NCI-H2196 (cell line): ENCODE data around the gene DUSP3.
"Not testable (repeated sequence)": the region's sequence is repeated elsewhere in the genome, so short reads cannot be mapped to it uniquely, and the experiment has no call there.

Experiments
- DNase-seq: peaks from one replicate; lab custom pipeline; 2025; ENCODE audit not compliant: unreplicated experiment; lab: John Stamatoyannopoulos, UW

DUSP3 gene

GRCh38 chr17:43801844-43802243 lies 23.1 kb upstream of the DUSP3 start:
- no peak for DNase-seq

- DNase-seq, result no peak
These were observed 22.0 kb upstream of the DUSP3 start for GRCh38 chr17:43800736-43801135.

DNA sequence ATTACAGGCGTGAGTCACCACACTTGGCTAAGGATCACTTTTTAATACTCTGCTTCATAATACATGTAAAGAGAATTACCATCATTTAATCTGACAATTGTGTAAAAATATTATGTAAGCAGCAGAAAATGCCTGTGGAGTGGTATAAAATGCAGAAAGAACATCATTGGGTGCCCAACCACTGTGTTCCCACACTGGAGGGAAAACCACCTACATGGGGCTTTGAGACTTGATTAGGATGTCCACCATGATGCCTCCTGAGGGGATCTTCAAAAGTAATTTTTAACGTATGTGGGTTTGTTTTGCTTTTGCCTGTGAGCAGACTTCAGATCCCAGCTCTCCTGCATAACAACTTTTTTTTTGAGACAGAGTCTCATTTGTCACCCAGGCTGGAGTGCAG lies 20.3 kb upstream of the DUSP3 start:
- DNase-seq, result no peak

GRCh38 chr17:43798024-43798423 lies 19.2 kb upstream of the DUSP3 start:
- DNase-seq, result not testable (repeated sequence)

DNA sequence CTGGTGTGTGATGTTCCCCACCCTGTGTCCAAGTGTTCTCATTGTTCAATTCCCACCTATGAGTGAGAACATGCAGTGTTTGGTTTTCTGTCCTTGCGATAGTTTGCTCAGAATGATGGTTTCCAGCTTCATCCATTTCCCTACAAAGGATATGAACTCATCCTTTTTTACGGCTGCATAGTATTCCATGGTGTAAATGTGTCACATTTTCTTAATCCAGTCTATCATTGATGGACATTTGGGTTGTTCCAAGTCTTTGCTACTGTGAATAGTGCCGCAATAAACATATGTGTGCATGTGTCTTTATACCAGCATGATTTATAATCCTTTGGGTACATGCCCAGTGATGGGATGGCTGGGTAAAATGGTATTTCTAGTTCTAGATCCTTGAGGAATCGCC lies 13.9 kb upstream of the DUSP3 start:
- not testable (repeated sequence) for DNase-seq

- peak; percentile 60 for DNase-seq
These were observed 12.8 kb upstream of the DUSP3 start for GRCh38 chr17:43791589-43791988.

DNA sequence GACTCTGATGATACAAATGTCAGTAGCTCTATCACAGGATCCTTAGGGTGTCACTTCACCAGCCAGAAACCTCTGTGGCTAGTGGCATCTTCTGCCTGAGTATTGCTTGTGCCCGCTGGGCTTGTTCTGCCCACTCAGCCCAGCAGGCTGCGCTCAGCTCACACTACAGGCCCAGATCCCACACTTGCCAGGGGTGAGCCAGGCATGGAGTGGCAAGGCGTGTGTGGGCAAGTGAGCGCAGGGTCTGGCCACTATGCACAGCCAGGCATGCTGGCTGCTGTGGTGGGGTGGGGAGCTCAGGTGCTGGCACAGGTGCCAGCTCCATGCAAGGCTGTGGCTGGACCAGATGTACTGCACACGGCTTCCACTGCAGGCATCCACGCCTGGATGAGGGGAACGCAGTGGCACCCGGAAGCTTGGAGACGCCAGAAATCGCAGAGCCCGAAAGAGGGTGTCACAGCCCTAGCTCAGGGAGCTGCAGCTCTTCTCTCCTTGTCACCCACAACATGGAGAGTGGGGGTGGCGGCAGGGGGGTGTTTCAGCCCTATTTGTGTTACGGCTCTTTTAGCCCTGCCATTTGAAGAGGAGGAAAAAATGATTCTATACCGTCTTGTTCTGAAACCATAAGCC lies 11.6 kb upstream of the DUSP3 start:
- no peak for DNase-seq

- DNase-seq, result no peak
These were observed 10.7 kb upstream of the DUSP3 start for GRCh38 chr17:43789482-43789881.

DNA sequence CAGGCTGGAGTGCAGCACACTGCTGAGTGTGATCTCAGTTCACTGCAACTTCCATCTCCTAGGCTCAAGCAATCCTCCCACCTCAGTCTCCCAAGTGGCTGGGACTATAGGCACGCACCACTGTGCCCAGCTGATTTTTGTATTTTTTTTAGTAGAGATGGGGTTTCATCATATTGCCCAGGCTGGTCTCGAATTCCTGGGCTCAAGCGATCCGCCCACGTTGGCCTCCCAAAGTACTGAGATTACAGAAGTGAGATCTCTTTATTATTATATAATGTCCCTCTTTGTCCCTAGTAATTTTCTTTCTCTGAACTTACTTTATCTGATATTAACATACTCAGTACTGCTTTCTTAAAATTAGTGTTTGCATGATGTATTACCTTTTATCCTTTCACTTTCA lies 9.8 kb upstream of the DUSP3 start:
- DNase-seq, result no peak

DNA sequence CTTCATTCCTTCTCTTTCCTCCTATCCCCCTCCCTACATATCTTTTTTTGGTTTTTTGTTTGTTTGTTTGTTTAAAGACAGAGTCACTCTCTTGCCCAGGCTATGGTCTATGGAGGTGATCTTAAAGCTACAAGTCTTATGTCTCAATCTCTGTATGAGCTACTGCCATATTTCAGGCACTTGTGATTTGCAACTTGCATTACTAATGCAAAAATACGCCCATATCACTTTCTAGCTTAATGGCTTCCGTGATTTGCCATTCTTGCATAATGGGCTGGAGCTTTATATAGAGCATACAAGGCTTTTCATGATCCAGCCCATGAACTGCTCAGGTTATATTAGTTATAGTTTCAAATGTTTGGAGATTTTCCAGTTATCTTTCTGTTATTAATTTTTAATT lies 9.0 kb upstream of the DUSP3 start:
- no peak for DNase-seq

- no peak for DNase-seq
These were observed 5.9 kb upstream of the DUSP3 start for GRCh38 chr17:43784628-43785101.

- DNase-seq, result no peak
These were observed 5.3 kb upstream of the DUSP3 start for GRCh38 chr17:43784068-43784467.

- no peak for DNase-seq
These were observed 4.3 kb upstream of the DUSP3 start for GRCh38 chr17:43782913-43783680.

GRCh38 chr17:43780135-43780534 lies 1.4 kb upstream of the DUSP3 start, which contains the start of gene CFAP97D1:
Gene CFAP97D1, plus strand, starts transcription at chr17:43780435. Its CDS starts 28 bp downstream, at chr17:43780463.
- DNase-seq, result no peak

DNA sequence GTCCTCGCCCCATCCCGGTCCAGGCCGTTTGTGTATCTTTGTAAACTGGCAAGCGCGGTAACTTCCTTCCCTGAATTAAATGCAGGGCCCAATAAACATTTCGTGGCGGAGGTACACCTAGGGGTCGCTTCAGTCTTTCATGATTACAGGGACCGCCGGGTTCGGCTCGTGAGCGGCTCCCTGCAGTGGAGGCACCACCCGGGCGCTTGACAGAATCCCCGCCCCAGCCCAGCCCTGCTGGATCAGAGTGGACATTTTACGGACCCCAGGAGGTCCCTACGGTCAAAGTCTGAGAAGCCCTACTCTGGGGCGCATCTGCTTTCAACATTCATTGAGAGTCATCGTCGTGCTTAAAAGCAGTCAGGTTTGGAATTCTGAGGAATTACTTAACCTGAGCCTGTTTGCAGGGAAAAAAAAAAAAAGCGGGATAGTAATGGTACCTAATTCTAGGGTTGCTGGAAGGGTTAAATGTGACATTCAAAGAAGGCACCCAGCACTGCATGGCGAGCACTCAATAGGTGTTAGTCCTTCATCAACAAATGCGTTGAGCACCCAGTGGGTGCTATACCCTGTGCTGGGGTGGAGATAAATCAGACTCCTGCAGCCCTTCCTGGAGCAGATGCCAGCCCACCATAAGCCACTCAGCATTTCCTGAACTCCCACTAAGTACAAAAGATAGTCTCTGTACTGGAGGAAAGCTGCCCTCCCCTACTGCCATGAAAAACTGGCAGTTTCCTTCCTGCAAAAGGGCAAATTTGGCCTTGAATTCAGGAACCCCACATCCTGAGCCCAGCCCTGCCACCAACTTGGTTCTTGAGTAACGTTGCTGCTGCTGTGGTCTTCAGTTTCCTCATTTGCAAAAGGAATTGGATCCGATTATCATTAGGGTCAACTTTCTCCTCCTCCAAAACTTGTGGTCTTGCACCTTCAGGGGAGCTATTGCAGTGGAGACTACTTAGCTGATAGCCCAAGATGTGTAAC lies 658 bp upstream of the DUSP3 start:
- no peak for DNase-seq

DNA sequence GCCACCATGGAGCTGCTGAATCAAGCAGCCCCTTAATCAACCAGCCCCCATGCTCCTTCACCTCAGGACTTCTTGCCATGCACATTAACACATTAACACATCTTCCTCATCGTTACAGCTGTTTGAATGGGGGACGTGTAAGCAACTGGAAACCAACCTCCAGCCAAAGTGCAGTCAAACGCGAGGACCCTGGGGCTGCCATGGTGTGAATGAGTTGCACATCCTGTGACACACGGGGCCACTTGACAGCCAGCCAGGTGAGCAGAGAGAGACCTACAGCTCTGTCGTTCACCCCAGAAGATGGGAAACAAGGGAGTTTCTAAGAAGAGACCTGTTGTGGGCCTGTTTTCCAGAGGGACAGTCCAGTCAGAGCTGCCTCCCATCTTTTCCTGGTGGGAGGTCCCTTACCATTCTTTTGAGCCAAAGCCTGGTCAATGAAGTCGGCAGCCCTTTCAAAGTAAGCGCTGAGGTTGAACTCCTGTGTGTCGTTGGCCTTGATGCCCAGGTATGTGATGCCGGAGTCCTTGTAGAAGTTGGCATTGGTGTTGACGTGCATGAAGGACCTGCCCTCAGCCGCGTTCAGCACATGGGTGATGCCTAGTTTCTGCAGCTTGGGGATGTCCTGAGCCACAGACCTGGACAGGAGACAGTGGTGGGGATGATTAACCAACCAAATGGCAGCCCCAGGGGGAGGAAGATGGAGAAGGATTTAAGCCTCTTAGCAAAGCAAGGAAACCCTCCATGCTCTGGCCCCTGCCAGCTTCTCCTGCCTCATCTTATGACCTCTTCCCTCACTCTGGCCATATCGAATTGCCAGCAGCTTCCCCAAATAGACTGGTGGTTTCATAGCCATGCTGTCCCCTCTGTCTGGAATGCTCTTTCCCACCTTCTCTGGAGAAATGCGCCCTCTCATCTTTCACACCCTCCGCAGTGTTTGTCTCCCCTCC lies 4.2 kb downstream of the DUSP3 start:
- no peak for DNase-seq

DNA sequence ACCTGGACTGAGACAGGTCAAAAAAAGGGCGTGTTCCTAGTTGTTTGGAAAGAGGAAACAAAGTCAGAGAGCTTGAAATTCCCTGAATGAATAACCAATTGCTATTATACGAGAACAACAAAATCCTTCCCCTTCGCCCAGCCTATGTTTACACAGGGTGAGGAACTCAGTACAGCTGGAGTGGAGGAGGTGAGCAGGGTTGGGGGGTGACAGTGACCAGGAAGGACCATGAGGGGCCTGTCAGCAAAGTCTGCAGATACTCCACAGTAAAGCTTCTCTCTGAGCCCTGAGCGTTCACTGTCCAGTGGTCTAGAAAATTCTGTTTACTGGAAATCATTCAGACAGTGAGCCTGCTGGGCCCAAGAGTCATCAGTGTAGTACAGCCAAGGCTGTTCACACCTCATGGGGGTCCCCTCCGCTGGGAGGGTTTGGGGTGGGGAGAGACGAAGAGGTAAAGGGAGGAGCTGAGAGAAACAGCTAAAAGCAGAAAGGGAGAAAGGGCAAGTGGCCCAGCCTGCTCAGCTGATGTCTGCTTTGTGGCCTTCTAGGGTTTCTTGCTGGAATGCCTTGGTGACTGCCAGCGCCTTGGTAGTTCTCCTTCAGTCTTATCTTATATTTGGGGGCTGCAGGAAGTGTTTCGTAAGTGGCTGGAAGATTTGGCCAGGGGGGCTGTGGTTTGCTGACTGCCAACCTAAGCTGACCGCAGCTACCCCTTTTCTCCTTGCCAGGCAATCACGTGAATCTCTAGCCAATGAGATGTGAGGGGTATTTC lies 5.7 kb downstream of the DUSP3 start:
- no peak for DNase-seq

GRCh38 chr17:43771463-43771862 lies 7.3 kb downstream of the DUSP3 start:
- DNase-seq, result no peak

DNA sequence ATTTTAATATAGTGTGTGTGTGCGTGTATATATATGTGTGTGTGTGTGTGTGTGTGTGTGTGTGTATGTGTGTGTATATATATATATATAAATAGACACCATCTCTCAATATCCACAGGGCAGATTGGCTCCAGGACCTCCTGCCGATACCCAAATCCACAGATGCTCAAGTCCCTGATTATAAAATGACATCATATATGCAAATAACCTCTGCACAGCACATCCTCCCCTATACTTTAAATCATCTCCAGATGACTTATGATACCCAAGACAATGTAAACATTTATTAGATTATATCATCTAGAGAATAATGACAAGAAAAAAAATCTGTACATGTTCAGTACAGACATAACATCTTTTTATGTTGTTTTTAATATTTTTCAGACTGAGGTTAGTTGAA lies 7.8 kb downstream of the DUSP3 start:
- DNase-seq, result no peak
